ENCODE measurements around the gene DSP.
A peak's percentile ranks its signal among the peaks of the same experiment; 100 is the strongest.

The DSP gene

DNA sequence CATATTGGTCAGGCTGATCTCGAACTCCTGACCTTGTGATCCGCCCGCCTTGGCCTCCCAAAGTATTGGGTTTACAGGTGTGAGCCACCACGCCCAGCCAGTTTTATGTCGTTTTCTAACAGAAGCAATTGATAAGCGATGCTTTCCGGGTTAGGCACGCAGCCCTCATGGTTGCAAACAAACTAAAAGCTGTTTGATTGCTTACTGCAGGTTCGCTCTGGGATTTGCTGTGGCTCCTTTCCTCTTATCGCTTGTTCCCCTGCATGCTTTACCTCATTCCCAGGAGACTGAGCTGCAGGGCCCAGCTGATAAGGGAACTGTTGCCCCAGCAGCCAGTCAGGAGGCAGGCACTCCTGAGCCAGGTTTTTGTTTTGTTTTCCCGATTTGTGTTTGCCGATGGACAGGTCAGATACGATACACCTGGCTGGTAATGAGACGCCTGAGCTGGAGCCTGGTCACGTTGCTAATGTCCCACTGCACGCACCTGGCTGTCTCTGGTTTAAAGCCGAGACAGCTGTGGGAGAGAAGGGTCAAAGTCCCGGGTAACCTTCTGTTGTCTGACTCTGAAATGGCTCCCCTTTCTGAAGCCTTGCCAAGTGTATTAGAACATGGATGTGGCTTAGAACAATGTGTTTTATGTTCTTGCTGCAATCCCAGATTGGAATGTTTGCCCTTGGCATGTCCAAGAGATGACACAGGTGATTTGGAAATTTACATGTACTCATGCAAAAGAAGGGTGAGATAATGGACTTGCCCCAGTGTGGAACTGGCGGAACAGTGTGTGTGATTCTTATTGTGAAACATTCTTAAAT, 19.9 kb downstream of the DSP start:
- no peak for DNase-seq

DNA sequence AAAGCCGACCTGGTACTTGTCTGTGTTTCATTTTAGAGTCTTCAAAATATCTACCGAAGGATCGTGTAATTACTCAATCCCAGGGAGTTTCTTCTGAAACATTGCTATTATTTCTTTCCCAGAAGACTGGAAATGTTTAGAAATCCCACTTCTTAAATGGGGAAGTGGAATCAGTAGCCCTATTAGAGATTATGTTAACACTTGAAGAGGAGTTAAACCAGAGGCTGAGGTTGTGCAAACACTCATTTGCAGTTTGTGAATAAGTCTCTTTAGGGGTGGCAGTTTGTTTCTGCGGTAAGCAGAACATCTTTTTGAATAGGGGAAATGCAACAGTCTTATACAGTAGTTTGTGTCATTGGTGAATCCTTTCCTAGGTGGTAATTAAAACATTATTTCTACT, 21.3 kb downstream of the DSP start:
- no peak for DNase-seq

DNA sequence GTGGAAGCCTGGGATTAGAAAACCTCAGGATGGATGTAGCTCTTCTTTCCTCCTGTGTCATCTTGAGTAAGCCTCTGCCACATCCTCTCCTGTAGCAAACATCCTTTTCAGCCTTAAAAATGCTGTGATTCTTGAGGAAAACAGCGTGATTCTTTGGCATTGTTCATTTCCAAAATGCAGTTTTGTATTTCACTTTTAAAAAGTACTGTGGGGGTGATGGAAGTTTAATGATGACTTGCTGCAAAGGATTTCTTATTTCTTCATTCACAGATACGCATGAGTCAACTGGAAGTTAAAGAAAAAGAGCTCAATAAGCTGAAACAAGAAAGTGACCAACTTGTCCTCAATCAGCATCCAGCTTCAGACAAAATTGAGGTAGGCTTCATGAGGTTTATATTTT, 24.6 kb downstream of the DSP start:
- no peak for DNase-seq

GRCh38 chr6:7566617-7567173, 25.2 kb downstream of the DSP start:
- DNase-seq: no peak

GRCh38 chr6:7568021-7568420, 26.6 kb downstream of the DSP start:
- no peak for DNase-seq

- DNase-seq: no peak
These were observed 27.6 kb downstream of the DSP start for GRCh38 chr6:7569082-7569481.

GRCh38 chr6:7572213-7572943, 30.9 kb downstream of the DSP start:
- DNase-seq: no peak

DNA sequence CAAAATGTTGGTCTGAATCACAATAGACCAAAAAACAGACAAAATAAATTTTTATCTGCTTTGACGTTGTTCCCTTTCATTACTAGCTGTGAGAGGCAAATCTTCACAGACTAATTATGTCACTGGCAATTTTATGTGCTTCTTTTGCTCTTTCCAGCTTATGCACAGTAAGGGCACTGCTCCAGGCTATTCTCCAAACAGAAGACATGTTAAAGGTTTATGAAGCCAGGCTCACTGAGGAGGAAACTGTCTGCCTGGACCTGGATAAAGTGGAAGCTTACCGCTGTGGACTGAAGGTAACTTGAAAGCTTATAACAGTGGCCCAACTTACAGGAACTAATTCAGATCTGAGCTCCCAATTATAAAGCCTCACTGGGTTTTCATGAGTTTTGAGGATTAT, 33.0 kb downstream of the DSP start:
- no peak for DNase-seq

DNA sequence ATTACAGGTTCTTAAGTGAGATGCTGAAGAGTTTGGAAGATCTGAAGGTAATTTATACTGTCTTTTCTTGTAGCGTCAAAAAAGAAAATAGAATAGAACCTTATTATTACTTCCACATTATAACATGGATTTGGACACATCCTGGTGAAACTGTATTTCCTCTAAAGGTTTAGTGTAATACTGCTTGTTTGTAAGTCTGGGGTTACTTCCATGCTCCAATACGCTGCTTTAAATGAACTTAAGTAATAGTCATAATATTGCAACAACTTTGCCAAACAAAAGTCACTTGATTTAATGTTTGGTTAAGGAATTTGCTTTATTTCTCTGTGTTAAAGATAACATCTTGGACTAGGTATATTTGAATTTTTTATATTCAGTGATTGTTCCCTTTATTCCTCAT, 37.0 kb downstream of the DSP start:
- no peak for DNase-seq

DNA sequence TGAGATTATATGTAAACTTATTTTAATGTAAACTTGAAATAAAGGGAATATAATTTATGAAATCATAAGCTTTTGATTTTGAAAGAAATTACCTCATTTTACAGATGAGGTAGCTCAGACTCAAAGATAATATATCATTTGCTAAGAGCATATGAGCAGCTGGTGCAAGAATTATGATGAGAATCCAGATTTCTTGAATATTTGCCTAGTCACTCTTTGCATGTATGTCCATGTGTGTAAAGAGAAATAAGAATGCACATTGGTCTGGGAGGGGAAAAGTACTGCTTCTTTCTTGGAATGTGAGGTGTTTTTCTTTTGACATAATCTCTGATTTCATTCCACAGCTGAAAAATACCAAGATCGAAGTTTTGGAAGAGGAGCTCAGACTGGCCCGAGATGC, 37.5 kb downstream of the DSP start:
- no peak for DNase-seq

DNA sequence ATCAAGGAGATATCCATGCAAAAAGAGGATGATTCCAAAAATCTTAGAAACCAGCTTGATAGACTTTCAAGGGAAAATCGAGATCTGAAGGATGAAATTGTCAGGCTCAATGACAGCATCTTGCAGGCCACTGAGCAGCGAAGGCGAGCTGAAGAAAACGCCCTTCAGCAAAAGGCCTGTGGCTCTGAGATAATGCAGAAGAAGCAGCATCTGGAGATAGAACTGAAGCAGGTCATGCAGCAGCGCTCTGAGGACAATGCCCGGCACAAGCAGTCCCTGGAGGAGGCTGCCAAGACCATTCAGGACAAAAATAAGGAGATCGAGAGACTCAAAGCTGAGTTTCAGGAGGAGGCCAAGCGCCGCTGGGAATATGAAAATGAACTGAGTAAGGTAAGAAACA, 38.4 kb downstream of the DSP start:
- DNase-seq: no peak

DNA sequence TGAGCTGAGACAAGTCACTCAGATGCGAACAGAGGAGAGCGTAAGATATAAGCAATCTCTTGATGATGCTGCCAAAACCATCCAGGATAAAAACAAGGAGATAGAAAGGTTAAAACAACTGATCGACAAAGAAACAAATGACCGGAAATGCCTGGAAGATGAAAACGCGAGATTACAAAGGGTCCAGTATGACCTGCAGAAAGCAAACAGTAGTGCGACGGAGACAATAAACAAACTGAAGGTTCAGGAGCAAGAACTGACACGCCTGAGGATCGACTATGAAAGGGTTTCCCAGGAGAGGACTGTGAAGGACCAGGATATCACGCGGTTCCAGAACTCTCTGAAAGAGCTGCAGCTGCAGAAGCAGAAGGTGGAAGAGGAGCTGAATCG, 39.1 kb downstream of the DSP start:
- no peak for DNase-seq

GRCh38 chr6:7580927-7581618, 39.6 kb downstream of the DSP start:
- DNase-seq: no peak

DNA sequence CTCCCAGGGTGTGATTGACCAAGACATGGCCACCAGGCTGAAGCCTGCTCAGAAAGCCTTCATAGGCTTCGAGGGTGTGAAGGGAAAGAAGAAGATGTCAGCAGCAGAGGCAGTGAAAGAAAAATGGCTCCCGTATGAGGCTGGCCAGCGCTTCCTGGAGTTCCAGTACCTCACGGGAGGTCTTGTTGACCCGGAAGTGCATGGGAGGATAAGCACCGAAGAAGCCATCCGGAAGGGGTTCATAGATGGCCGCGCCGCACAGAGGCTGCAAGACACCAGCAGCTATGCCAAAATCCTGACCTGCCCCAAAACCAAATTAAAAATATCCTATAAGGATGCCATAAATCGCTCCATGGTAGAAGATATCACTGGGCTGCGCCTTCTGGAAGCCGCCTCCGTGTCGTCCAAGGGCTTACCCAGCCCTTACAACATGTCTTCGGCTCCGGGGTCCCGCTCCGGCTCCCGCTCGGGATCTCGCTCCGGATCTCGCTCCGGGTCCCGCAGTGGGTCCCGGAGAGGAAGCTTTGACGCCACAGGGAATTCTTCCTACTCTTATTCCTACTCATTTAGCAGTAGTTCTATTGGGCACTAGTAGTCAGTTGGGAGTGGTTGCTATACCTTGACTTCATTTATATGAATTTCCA, 43.9 kb downstream of the DSP start:
- DNase-seq: no peak

- no peak for DNase-seq
These were observed 46.2 kb downstream of the DSP start for GRCh38 chr6:7587631-7588100.

DNA sequence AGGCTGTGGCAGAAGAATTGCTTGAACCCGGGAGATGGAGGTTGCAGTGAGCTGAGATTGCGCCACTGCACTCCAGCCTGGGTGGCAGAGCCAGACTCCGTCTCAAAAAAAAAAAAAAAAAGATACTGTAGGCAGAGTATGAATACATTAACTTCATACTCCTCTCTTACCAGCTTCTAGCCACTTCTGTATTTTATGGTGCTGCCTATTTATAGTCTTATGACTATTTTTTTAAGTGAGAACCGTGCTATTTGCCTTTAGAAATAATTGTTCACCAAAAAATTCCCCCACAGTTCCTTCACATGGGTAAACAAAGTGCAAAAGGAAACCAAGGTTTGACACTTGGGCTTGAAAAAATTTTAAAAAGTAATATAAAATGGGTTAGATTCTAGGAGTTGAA, 47.0 kb downstream of the DSP start:
- no peak for DNase-seq

DNA sequence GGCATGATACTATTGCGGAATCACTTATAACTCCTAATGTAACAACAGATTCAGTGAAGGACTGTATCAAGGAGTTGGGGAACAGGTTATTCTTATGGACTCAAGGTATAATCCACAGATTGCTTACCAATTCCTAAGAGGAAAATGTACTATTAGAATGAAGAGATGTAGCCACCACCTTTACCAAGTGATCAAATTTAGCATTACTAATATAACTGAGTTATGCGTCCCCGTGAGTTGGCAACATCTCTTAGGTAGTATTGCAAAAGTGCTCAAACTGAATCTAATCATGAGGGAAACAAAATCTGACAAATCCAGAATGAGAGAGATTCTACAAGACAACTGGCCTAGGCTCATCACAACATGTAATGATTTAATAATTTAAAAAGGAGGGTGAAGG, 47.8 kb downstream of the DSP start:
- DNase-seq: no peak

DNA sequence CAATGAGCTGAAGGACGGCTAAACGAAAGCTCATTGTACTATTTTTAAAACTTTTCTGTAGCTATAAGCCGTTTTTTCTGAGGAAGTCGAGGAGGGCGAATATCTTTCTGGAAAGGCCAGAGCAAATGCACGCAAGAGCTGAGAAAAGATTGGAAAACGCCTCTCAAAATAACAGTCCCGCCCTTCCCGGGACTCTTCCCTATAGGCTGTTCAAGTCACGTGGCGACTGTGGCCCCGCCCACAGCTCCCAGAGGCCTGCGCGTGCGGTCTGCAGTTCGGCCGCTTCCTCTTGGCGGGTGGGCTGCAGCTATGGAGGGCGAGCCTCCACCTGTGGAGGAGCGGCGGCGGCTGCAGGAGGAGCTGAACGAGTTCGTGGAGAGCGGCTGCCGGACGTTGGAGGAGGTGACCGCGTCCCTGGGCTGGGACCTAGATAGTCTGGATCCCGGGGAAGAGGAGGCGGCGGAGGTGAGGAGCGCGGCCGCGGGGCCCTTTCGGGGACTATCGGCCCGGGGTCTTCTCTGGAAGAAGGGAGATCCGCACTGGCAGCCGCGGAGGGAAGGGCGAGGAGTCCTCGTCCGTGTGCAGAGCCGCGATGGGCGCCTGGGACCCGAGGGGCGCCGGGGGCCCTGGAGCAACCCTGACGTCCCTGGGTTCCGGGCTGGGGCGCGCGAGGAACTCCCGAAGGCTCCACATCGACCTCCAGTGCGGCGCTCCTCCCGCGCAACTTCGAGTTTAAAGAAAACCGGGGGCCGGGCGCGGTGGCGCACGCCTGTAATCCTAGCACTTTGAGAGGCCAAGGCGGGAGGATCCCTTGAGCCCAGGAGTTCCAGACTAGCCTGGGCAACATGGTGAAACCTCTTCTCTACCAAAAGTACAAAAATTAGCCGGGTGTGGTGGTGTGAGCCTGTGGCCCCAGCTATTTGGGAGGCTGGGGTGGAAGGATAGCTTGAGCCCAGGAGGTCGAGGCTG, 48.8 kb downstream of the DSP start, which contains the start of gene SNRNP48:
SNRNP48 (plus strand) TSS at position 250 of the 969 bp plus-strand sequence; CDS start at position 310, 60 bp downstream.
- peak; percentile 96 for DNase-seq

GRCh38 chr6:7590918-7591302, 49.4 kb downstream of the DSP start:
- no peak for DNase-seq

DNA sequence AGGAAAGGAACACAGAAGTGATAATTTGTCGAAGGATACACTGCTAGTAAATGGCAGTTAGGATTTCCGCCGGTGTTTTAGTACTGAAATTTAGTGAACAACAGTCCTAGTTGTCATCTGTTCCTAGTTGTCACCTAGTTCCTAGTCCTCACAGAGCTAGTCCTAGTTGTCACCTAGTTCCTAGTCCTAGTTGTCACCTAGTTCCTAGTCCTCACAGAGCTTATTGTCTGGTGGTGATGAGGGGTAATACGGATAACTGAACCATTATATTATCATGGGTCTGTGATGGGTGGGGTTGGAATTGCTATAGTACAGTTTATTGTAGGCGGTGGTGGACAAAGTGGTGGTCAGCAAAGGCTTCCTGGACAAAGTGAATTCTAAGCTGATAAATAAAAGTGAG, 50.3 kb downstream of the DSP start:
- DNase-seq: no peak

DNA sequence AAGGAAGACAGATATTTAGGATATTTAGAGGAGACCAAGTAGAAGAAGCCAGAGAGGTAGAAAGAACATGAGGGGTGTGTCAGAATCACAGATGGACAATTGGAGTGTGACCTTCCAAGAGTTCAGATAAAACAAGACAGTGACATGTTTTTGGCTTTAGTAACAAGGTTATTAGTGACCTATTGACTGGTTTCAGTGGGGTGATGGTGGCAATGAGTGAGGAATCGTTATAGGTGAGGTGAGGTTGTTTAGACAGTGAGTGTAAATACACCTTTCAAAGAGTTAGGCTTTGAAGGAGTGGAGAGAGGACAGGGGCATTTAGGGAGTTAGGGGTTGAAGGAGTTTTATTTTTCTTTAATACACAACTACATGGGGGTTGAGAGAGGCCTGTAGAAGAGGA, 51.8 kb downstream of the DSP start:
- no peak for DNase-seq
